ENCODE results near the gene CCDC102A.

CCDC102A gene

GRCh38 chr16:57569306-57569946 lies 33.1 kb upstream of the CCDC102A start:
- TF ChIP-seq TAF1 (IDR thresholded peaks at IDR 0.05; ENCODE audit: low read depth) (no peak), REST (IDR thresholded peaks at IDR 0.05; ENCODE audit: low read depth) (no peak), NFIC (IDR thresholded peaks at IDR 0.05) (no peak), CEBPB (IDR thresholded peaks at IDR 0.05) (no peak), MAX (IDR thresholded peaks at IDR 0.05) (no peak), YY1 (IDR thresholded peaks at IDR 0.05; ENCODE audit: low read depth) (no peak), USF1 (IDR thresholded peaks at IDR 0.05) (no peak), TCF12 (IDR thresholded peaks at IDR 0.05; ENCODE audit: low read depth) (no peak), EP300 (IDR thresholded peaks at IDR 0.05; ENCODE audit: borderline replicate concordance) (no peak), RAD21 (IDR thresholded peaks at IDR 0.05; ENCODE audit: low read depth) (no peak), TEAD4 (IDR thresholded peaks at IDR 0.05) (no peak), EGR1 (IDR thresholded peaks at IDR 0.05) (no peak), CREB1 (IDR thresholded peaks at IDR 0.05; ENCODE audit: low read depth) (no peak), ZBTB7A (IDR thresholded peaks at IDR 0.05; ENCODE audit: low read depth) (no peak), FOXM1 (IDR thresholded peaks at IDR 0.05; ENCODE audit: borderline replicate concordance, low read depth) (no peak)

GRCh38 chr16:57568173-57568678 lies 31.9 kb upstream of the CCDC102A start:
- TF ChIP-seq REST (IDR thresholded peaks at IDR 0.05; ENCODE audit: low read depth) (no peak), EP300 (IDR thresholded peaks at IDR 0.05; ENCODE audit: borderline replicate concordance) (no peak), ZBTB7A (IDR thresholded peaks at IDR 0.05; ENCODE audit: low read depth) (no peak), RAD21 (IDR thresholded peaks at IDR 0.05; ENCODE audit: low read depth) (no peak), CEBPB (IDR thresholded peaks at IDR 0.05) (no peak), TAF1 (IDR thresholded peaks at IDR 0.05; ENCODE audit: low read depth) (no peak), CREB1 (IDR thresholded peaks at IDR 0.05; ENCODE audit: low read depth) (no peak), NFIC (IDR thresholded peaks at IDR 0.05) (no peak), TEAD4 (IDR thresholded peaks at IDR 0.05) (no peak), FOXM1 (IDR thresholded peaks at IDR 0.05; ENCODE audit: borderline replicate concordance, low read depth) (no peak), YY1 (IDR thresholded peaks at IDR 0.05; ENCODE audit: low read depth) (no peak), MAX (IDR thresholded peaks at IDR 0.05) (no peak)

- TF ChIP-seq TCF12 (IDR thresholded peaks at IDR 0.05; ENCODE audit: low read depth) (no peak), YY1 (IDR thresholded peaks at IDR 0.05; ENCODE audit: low read depth) (no peak), MAX (IDR thresholded peaks at IDR 0.05) (no peak), ZBTB7A (IDR thresholded peaks at IDR 0.05; ENCODE audit: low read depth) (no peak), CEBPB (IDR thresholded peaks at IDR 0.05) (no peak), EP300 (IDR thresholded peaks at IDR 0.05; ENCODE audit: borderline replicate concordance) (no peak), TEAD4 (IDR thresholded peaks at IDR 0.05) (no peak), REST (IDR thresholded peaks at IDR 0.05; ENCODE audit: low read depth) (no peak), FOXM1 (IDR thresholded peaks at IDR 0.05; ENCODE audit: borderline replicate concordance, low read depth) (no peak), TAF1 (IDR thresholded peaks at IDR 0.05; ENCODE audit: low read depth) (no peak), RAD21 (IDR thresholded peaks at IDR 0.05; ENCODE audit: low read depth) (no peak), EGR1 (IDR thresholded peaks at IDR 0.05) (no peak), NFIC (IDR thresholded peaks at IDR 0.05) (no peak), USF1 (IDR thresholded peaks at IDR 0.05) (no peak), CREB1 (IDR thresholded peaks at IDR 0.05; ENCODE audit: low read depth) (no peak)
Observed at GRCh38 chr16:57567691-57568090, 31.3 kb upstream of the CCDC102A start.
